Activated T-cell treated with anti-CD3 and anti-CD28 coated beads, Interleukin-2, amount 50 U/mL, for 48 hours (primary cell): Measurements from ENCODE around the gene ZMYND8.

Experiments used
- DNase-seq, 2 experiments: peaks; one replicate each; pipeline ENCODE4 v3.0.0-alpha.2; 2020

ZMYND8 gene

GRCh38 chr20:47332381-47333206 is 23.9 kb downstream of the ZMYND8 start:
- no peak for DNase-seq

GRCh38 chr20:47330933-47331708 is 25.4 kb downstream of the ZMYND8 start:
- DNase-seq, result no peak

DNA sequence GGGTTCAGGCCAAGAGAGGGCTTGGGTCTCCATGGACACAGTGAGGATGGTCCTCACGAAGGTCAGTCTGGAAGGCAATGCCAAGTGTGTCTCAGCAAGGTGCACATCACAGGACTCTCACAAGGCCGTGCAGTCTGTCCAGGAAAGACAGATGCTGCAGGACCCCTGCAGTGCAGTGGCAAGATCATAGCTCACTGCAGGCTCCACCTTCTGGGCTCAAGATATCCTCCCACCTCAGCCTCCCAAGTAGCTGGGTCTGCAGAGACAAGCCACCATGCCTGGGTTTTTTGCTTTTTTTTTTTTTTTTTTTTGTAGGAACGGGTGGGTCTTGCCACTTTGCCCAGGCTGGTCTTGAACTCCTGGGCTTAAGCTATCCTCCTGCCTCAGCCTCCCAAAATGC is 26.4 kb downstream of the ZMYND8 start:
- DNase-seq, result no peak

DNA sequence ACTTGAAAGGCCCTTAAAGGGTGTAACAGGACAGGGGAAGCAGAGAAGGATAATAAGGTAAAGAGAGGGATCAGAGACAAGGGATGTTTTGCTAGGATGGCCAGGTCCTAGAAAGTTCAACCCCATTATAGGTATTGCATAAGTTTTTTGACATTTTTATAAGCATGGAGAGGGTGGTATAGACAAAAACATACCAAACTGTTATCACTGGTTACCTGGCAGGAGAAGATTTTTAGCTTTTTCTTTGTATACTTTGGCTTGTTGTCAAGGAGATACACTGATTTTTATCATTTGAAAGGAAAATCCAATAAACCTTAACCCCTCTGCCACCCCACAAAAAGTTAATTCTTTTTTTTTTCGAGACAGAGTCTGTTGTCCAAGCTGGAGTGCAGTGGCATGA is 28.4 kb downstream of the ZMYND8 start:
- DNase-seq, result no peak

DNA sequence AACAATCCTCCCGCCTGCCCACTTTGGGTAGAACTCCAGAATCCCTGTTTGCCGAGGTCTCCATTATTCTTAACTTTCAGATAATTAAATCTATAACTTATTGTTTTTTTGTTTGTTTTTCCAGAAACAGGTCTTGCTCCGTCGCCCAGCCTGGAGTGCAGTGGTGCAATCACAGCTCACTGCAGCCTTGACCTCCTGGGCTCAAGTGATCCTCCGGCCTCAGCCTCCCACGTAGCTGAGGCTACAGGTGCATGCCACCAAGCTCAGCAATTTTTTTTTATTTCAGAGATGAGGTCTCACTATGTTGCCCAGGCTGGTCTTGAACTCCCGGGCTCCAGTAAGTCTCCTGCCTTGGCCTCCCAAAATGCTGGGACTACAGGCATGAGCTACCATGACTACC is 28.8 kb downstream of the ZMYND8 start:
- no peak for DNase-seq

- no peak for DNase-seq
Measured at GRCh38 chr20:47326658-47327268, 29.7 kb downstream of the ZMYND8 start.

DNA sequence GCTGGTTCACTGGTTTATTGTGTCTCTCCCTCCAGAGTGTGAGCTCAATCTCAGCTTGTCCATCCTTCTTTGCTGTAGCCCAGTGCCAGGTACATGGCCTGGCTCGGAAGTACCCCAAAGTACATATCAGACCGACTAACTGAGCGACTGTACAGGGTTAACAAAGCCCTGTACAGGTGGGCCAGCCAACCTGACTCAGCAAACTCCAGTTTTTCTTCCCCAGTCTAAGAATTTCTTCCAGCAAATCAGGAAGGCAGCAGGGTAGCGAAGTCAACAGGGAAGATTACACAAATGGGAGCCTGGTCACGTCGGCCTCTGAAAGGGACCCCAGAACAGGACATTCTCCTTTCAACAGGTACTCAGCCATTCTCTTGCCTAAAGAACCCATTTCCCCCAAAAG is 31.3 kb downstream of the ZMYND8 start:
- DNase-seq, result no peak

DNA sequence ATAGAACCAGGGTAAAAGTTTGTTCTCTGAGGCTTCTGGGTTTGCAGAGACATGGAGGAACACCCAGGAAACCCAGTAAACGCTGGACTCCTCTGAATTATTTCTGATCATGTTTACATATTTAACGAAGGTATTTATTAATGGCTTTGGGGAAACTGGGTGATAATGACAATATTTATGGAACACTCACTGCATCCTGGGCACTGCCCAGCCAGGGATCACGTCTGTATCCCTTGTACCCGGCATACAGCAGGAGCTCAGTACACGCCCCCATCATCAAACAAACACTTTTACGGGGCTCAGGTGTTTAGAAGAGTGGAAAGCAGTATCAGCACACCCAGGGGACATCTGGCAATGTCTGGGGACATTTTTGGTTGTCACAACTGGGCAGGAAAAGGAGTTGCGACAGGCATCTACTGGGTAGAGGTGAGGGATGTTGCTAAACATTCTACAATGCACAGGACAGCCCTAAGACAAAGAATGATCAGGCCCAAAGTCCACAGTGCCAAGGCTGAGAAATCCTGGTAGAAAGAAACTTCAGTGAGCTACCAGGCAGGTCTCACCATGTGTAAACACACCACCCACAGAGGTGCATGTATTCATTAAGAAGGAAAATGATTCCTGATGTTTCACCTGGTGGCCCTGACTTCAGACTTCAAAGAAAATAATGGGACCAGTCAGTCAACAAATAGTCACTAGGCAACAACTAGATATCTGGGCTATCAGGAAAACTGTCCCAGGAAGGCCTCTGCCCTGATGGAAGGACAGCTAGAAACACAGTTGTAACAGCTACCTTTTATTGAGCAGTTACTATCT is 35.3 kb downstream of the ZMYND8 start:
- no peak for DNase-seq

GRCh38 chr20:47319517-47320252 is 36.8 kb downstream of the ZMYND8 start:
- no peak for DNase-seq

DNA sequence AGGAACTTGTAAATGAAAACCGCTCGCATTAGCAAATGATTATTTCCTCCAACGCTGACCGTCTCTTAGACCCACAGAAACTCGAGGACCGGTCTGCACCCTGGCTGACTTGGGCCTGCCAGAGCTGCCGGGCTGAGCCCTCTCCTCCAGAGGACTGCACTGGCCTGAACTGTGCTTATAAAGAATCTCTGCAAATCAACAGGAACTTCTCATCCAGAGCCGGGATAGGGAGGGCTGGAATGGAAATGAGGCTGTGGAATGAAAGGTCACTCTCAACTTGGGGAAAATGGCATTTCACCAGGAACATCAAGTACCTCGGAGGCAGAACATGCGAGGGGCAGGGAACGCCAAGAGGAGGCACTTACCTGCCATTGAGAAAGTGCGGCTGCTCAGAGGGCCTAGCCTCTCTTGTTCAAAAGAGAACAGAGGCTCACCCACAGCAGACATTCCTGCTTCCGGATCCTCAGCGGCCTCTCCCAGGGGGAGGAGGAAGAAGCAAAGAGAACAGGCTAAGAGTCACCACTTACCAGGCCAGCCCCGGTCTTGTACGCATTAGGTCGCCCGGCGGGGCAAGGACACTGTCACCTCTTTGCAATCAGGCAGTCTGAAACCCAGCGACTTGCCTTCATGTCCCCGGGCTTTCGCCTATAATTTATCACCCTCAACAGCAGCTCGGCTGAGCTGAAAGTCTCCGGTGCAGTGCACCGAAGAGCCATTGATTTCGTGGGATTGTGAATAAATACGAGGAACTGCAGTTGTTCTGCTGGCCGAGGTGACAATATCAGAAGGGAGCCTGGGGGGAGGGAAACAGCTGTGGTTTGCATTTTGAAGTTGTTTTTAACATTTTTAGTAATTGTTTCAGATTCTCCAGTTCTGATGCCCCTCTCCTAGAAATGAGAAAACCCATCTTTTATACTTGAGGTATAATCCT is 37.6 kb downstream of the ZMYND8 start:
- DNase-seq, result peak; percentile 44 to 51

GRCh38 chr20:47318027-47318585 is 38.4 kb downstream of the ZMYND8 start:
- no peak for DNase-seq

DNA sequence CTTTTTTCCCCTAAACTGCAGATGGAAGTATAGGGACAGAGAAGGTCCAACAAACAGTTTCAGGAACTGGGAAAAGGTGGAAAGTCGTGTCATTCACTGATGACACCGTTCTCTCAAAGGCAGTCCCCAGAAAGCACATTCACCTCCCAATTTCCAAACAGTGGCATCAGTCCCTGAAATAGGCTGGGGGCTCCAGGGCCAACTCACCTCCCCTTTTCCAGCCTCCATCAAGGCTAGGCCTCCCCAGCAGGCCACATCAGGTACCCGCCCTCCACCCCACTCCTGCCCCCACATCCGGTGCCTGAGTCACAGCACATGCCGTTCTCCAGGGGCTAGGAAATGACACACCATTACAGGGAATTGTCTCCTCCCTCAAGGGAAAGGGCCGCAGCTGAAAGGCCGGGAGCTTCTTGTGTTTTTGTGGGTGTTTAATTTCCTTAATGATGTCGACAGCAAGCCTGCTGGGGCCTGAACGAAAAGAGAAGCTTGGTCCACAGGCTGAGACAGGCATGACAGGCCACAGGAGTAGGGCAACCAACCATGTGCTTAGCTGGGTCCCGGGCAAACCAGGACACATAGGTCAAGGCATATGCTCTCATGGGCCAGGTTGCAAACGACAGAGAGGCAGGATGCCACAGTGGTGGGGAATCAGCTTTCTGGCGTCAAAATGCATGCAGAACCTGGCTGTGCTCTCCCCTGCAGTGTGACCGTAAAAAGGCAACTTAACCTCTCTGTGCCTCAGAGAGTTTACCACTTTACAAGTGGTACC is 39.2 kb downstream of the ZMYND8 start:
- peak; percentile 78 for DNase-seq

GRCh38 chr20:47316776-47317126 is 39.7 kb downstream of the ZMYND8 start:
- DNase-seq, result no peak

- DNase-seq, result no peak
Measured at GRCh38 chr20:47315339-47316056, 41.0 kb downstream of the ZMYND8 start.

DNA sequence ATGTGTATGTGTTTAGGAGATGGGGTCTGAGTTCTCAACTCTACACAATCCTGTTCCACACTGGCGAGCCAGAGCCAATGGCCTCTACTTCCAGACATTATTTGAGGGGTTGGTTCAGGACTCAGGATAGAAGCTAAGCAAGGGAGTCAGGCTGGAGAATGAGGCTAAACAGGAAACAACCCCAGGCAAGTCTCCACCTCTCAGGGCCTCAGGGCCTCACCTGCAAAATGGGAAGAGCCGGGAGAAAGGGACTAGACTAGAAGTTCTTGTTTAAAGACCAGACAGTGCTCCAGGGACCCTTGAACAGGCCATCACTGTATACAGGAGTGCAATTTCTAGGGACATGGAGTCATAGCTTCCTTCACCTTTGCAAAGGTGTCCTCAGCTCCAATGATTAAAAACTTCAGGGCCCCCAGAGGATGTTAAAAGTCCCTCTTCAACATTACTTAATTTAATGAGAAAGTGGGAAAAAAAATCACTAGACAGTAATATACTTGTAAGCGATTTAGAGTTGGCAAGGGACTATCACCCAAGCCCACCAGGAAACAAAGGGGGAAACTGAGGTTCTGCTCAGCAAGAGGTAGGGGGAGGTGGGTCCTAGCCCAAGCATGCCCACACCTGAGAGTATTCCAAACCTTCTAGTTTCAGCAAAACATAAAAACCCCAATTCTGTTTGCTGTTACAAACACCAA is 41.7 kb downstream of the ZMYND8 start:
- no peak for DNase-seq

- DNase-seq, result no peak
Measured at GRCh38 chr20:47311967-47312681, 44.4 kb downstream of the ZMYND8 start.

GRCh38 chr20:47311211-47311610 is 45.3 kb downstream of the ZMYND8 start:
- no peak for DNase-seq

- DNase-seq, result no peak
Measured at GRCh38 chr20:47310729-47311128, 45.8 kb downstream of the ZMYND8 start.
